Activated T-cell treated with anti-CD3 and anti-CD28 coated beads for 4 hours (primary cell): ENCODE measurements around the gene LARGE1.
"Not testable (repeated sequence)": the region's sequence is repeated elsewhere in the genome, so short reads cannot be mapped to it uniquely, and the experiment has no call there.

Source experiments
- DNase-seq: peaks from one replicate; pipeline ENCODE4 v3.0.0-alpha.2; 2020

The LARGE1 gene

GRCh38 chr22:33579448-33580093 lies 340.7 kb downstream of the LARGE1 start:
- peak; percentile 6 for DNase-seq

- DNase-seq, result no peak
Observed at GRCh38 chr22:33578752-33579151, 341.5 kb downstream of the LARGE1 start.

DNA sequence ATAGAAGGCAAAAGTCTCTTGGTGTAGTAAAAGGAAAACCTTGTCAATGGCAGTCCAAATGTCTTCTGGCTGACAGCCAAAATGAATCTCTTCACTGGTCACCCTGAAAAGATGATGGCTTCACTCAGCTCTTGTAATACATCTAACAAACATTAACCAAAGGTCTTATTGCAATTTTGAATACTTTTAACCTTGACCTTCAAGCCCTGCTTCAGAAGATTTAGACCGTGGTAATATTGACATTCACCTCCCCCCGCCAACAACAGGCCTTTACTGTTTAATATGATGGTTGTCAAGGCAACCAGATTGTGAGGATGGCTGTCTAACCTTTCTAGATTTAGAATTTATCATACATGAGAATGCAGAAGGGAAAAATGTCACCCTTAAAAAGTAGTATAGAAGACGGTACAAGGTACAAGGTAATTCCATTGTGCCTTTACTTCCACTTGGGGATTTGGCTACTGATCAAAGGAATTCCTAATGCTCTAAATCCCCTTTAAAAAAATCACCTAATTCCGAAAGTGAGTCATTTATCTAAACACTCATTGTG lies 342.3 kb downstream of the LARGE1 start:
- DNase-seq, result no peak

DNA sequence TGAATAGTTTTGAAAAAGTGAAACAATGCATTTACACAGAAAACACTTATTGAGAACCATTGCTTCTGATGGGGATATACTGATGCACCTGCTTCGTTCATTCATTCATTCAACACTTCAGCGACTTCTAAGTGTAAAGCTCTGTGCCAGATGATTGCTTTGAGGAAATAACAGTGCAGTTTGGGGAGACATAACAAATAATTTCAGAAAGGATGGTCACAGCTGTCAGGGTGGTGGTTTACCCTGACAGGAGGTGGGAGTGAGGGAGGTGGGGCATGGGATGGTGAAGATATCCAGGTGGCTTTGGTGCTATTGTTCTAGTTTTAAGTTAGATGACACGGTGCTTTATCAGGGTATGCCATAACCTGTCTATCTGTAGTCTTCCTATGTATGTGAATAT lies 344.1 kb downstream of the LARGE1 start:
- DNase-seq, result no peak

DNA sequence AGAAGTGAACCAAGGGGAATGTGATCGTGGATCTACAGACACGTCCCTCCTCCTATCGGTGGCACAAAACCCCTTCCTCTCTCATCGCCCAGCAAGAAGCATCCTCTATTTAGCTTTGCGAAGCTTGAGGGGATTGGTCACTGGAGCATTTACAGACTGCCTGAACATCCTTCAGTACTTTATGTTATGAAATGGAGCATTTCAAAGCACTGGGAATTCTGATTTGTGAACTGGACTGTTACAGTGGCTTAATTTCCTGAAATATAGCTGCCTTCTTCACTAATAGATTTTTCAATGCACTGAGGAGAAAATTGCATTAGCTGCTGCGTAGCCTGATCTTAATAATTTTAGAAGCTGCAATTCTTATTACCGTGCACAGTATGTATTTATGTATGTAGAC lies 344.5 kb downstream of the LARGE1 start:
- no peak for DNase-seq

DNA sequence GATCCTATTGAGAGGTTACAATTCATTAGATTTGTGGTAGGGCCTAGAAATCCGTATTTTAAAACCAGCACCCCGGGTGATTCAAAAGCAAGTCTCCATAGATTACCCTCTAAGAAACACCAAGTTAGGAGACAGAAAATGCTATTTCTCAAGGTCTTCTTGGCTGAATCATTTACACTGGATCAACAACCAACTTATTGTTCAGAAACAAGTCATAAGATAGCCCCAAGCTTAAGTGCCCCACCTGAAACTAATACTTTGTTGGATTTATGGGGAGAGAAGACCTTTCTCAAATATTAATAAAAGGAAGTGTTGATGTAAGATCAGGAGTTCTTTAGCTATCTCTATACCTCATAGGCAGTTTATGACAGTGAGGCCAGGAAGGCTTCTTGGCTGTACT lies 345.2 kb downstream of the LARGE1 start:
- DNase-seq, result no peak

- DNase-seq, result no peak
Observed at GRCh38 chr22:33573479-33573878, 346.8 kb downstream of the LARGE1 start.

- no peak for DNase-seq
Observed at GRCh38 chr22:33572086-33572485, 348.2 kb downstream of the LARGE1 start.

GRCh38 chr22:33570110-33570509 lies 350.2 kb downstream of the LARGE1 start:
- no peak for DNase-seq

GRCh38 chr22:33569559-33569958 lies 350.7 kb downstream of the LARGE1 start:
- no peak for DNase-seq

DNA sequence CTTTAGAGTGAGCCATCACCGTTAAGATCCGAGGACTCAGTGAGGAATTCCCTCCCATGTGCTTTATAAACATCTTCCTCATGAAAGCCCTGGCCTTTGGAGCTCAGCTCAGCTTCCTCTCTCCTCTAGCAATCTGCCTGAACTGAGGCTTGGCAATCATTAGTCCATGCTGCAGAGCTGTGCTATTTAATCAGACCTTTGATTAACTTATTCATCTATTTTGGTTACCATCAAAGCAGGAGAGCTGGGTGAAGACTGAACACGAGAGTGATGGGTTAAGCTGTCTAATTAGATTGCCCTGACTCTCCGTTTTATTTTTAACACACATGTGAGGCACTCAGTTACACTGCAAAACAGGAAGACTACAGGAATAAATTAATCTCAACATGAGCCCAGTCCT lies 351.3 kb downstream of the LARGE1 start:
- DNase-seq, result no peak

- not testable (repeated sequence) for DNase-seq
Observed at GRCh38 chr22:33566495-33566894, 353.8 kb downstream of the LARGE1 start.

DNA sequence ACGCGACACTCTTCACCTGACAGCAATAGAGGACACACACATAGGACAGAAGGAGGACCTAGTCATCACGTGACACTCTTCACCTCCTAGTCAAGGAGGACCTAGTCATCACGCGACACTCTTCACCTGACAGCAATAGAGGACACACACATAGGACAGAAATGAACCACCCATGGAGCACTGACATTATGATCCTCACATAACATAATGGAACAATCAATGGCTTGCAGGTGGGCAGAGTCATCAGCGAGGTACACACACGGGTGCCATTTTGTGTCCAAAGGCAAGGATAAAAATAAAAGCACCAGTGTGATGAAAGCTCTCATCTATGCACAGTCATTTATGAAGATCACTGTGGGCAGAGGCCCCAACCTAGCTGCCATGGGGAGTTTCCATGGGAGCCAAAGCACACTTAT lies 354.7 kb downstream of the LARGE1 start:
- DNase-seq, result no peak

- no peak for DNase-seq
Observed at GRCh38 chr22:33564683-33565082, 355.6 kb downstream of the LARGE1 start.

- DNase-seq, result no peak
Observed at GRCh38 chr22:33563220-33563964, 356.9 kb downstream of the LARGE1 start.

- no peak for DNase-seq
Observed at GRCh38 chr22:33562501-33562900, 357.8 kb downstream of the LARGE1 start.

DNA sequence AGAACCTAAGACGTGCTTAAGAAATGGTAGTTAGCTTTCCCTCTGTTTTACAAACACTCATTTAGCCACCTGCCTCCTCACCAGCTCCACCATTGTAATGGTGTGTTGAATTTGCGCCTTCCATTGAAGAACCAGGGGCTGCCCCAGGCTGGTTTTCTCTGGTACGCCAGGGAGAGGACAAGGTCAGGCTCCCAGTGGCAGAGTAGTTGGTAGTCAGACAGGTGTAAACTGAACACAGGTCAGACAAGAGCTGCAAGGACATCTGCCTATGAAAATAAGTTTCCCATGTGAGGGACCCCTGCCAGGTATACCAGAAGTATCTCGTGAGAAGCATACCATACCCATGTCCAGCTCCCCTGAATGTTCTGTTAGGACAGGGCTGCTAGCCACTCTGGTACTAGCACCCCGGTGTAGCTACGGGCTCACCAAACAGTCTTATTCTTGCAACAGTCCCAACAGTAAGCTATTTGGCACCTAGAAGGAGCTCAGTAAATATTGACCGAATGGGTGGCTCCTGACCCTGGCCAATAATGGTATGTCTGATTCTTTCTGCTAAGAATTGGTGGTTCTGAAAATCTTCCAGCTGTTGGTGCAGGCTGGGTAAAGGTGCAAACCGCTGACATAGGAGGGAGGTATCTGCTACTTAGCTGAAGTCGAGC lies 359.0 kb downstream of the LARGE1 start:
- no peak for DNase-seq

GRCh38 chr22:33557836-33558235 lies 362.4 kb downstream of the LARGE1 start:
- DNase-seq, result no peak

DNA sequence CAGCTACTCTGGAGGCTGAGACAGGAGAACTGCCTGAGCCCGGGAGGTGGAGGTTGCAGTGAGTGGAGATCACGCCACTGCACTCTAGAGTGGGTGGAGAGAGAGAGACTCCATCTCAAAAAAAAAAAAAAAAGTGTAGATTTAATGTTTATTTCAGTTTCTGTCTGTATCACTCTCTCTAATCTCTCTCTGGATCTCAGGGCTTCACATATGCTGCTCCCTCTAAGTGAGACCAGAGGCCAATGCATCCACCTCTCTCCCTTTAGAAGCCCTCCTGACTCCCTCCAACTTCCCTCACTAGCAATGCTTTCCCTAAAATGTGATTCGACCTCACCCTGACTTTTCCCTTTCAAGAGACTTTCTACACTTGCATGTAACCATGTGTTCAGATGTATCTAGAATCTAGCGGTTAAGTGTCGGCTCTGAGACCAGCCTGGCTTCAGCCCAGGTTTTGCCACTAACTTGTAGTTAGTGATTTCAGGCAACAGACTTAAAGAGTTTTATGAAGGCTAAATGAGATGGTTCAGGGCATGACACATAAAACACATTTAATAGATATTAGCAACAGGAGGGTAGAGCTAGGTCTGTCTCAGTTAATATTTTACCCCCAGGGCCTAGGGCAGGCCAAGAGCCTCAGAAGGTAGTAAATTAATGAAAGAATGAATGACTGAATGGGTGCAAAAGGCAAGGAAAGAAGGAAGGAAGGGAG lies 364.3 kb downstream of the LARGE1 start:
- DNase-seq, result no peak

- DNase-seq, result no peak
Observed at GRCh38 chr22:33553493-33553892, 366.8 kb downstream of the LARGE1 start.

GRCh38 chr22:33544707-33545106 lies 375.6 kb downstream of the LARGE1 start:
- no peak for DNase-seq

DNA sequence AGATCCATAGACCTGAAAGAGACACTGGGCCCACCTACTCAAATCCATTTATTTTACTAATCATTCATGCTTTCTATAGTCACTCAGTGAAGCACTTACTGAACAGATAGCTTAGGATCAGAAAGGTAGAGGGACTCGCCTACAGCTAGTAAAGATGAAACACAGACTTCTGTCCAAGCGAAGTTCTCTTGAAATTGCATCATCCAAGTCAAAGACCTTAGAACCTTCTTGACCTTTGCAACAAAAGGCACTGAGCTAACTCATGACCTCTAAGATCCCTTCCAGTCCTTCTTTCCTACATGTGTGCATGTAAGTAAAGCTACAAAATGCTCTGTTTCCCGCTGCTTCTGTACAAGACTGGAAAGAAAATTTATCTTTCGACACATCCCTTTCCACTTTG lies 377.6 kb downstream of the LARGE1 start:
- DNase-seq, result no peak

DNA sequence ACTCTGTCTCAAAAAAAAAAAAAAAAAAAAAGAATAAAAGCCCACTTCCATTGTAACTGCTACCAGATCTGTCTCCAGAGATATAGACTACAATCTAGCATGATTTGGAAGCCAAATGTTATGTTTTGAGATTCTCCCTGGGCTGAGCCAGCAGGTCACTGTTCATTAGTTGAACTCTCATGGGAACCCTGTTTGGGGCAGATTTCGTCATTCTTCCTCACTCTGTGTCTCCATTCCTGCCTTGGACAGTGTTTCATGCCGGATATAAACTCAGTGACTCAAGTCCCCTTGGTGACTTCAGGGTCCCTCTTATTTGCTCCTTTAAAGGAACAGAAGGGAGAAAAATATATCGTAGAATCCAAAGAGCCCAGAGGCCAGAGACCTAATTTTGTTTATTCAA lies 378.1 kb downstream of the LARGE1 start:
- no peak for DNase-seq
